IPS DF 6.9 (cell line): ENCODE data around the gene GPC5.
"Not testable (repeated sequence)": the region's sequence is repeated elsewhere in the genome, so short reads cannot be mapped to it uniquely, and the experiment has no call there.

Experiments
- DNase-seq: peaks from one replicate; pipeline ENCODE4 v3.0.0-alpha.2; 2013; ENCODE audit warnings: low read depth, low spot score
- H3K27ac ChIP-seq: one replicate; pipeline ENCODE4 v1.5.1; 2013; ENCODE audit warnings: low read length, control low read depth
- H3K27me3 ChIP-seq: 2 replicates; pipeline ENCODE4 v1.6.1; 2013; ENCODE audit warnings: mild to moderate bottlenecking, low read length; ENCODE audit not compliant: control insufficient read depth, insufficient read depth
- H3K36me3 ChIP-seq: 2 replicates; pipeline ENCODE4 v1.6.1; 2013; ENCODE audit warnings: low read length; ENCODE audit not compliant: control insufficient read depth, insufficient read depth
- H3K4me1 ChIP-seq: 2 replicates; pipeline ENCODE4 v1.6.1; 2013; ENCODE audit warnings: low read length; ENCODE audit not compliant: control insufficient read depth, insufficient read depth
- H3K4me3 ChIP-seq: 2 replicates; pipeline ENCODE4 v1.5.1; 2013; ENCODE audit warnings: mild to moderate bottlenecking, low read length
- H3K9me3 ChIP-seq: 2 replicates; pipeline ENCODE4 v1.6.1; 2013; ENCODE audit warnings: low read length, inconsistent platforms; ENCODE audit not compliant: control insufficient read depth, insufficient read depth
- WGBS: extraction: QIAGEN DNeasy Blood & Tissue Kit; methylation state at CpG from one replicate; pipeline ENCODE4 v1.1.7; 2013; ENCODE audit warnings: mixed read lengths, missing lambda C conversion rate; ENCODE audit not compliant: insufficient read length, insufficient coverage; 5-methylcytosine and 5-hydroxymethylcytosine counted together

The GPC5 gene

GRCh38 chr13:92451060-92451459, 1052.6 kb downstream of the GPC5 start:
- H3K4me1 ChIP-seq, result no peaks in the 10 kb centered on the region
- H3K9me3 ChIP-seq, result no peaks in the 10 kb centered on the region
- no peaks in the 10 kb centered on the region for H3K36me3 ChIP-seq
- no peak overlapping the region for H3K4me3 ChIP-seq
- no peak for DNase-seq
- no peak overlapping the region for H3K27ac ChIP-seq
- H3K27me3 ChIP-seq, result no peaks in the 10 kb centered on the region
- no CpG with 5 or more reads among the region's 1 CpG for WGBS

- no peaks in the 10 kb centered on the region for H3K27me3 ChIP-seq
- no CpG with 5 or more reads among the region's 6 CpGs for WGBS
- H3K4me3 ChIP-seq, result no peak overlapping the region
- H3K9me3 ChIP-seq, result no peaks in the 10 kb centered on the region
- H3K36me3 ChIP-seq, result no peaks in the 10 kb centered on the region
- no peak for DNase-seq
- H3K4me1 ChIP-seq, result no peaks in the 10 kb centered on the region
- H3K27ac ChIP-seq, result no peak overlapping the region
Observed at GRCh38 chr13:92452840-92453239, 1054.4 kb downstream of the GPC5 start.

- Histone ChIP-seq H3K36me3 (no peaks in the 10 kb centered on the region), H3K4me1 (no peaks in the 10 kb centered on the region), H3K4me3 (no peak overlapping the region), H3K9me3 (no peaks in the 10 kb centered on the region), H3K27ac (no peak overlapping the region), H3K27me3 (no peaks in the 10 kb centered on the region)
- no CpG with 5 or more reads among the region's 4 CpGs for WGBS
- no peak for DNase-seq
Observed at GRCh38 chr13:92459306-92459705, 1060.9 kb downstream of the GPC5 start.

DNA sequence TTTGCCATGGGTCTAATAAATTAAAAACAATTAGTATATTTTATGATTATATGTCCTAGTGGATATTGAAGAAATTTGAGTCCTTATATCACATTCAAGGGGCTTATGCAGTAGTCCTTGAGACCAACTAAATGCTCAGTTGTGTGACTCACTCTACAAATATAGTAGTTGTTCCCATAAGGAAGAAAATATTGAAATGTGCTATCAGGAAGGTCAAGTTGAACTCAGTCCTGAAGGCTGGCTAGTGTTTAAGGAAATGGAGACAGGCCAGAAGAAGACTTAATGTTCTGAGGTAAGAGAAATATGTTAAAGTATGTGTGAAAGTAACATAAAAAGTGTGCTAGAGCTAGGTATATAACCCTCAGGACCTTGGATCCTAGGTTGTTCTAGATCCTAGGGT, 1062.1 kb downstream of the GPC5 start:
- Histone ChIP-seq H3K36me3 (no peaks in the 10 kb centered on the region), H3K9me3 (no peaks in the 10 kb centered on the region), H3K27me3 (no peaks in the 10 kb centered on the region), H3K4me1 (no peaks in the 10 kb centered on the region), H3K4me3 (no peak overlapping the region), H3K27ac (no peak overlapping the region)
- DNase-seq, result no peak

GRCh38 chr13:92461402-92461801, 1063.0 kb downstream of the GPC5 start:
- no CpG with 5 or more reads among the region's 3 CpGs for WGBS
- Histone ChIP-seq H3K27me3 (no peaks in the 10 kb centered on the region), H3K27ac (no peak overlapping the region), H3K36me3 (no peaks in the 10 kb centered on the region), H3K4me1 (no peaks in the 10 kb centered on the region), H3K4me3 (no peak overlapping the region), H3K9me3 (no peaks in the 10 kb centered on the region)
- no peak for DNase-seq

GRCh38 chr13:92461831-92462230, 1063.4 kb downstream of the GPC5 start:
- Histone ChIP-seq H3K27me3 (no peaks in the 10 kb centered on the region), H3K27ac (no peak overlapping the region), H3K4me3 (no peak overlapping the region), H3K4me1 (no peaks in the 10 kb centered on the region), H3K36me3 (no peaks in the 10 kb centered on the region), H3K9me3 (no peaks in the 10 kb centered on the region)
- no CpG with 5 or more reads among the region's 5 CpGs for WGBS
- DNase-seq, result no peak

DNA sequence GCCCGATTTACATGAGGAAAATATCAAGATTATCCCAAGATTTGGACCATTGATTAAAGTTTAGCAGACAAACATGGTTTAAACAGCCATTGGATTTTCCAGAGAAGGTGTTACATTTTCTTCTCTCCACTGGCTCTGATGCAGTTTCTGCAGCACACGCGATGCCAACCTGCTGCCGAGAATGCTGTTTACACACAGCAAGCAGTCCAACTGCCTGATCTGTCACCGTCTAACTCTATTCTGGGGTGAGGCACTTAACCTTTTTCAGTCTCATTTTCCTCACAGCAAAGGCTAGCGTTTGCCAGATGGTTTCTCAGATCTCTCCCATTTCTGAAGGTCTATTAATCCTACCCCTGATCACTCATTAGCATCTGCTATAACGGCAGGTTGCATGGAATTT, 1064.7 kb downstream of the GPC5 start:
- WGBS, result no CpG with 5 or more reads among the region's 7 CpGs
- no peak overlapping the region for H3K27ac ChIP-seq
- no peaks in the 10 kb centered on the region for H3K4me1 ChIP-seq
- H3K4me3 ChIP-seq, result no peak overlapping the region
- no peak for DNase-seq
- H3K9me3 ChIP-seq, result no peaks in the 10 kb centered on the region
- no peaks in the 10 kb centered on the region for H3K36me3 ChIP-seq
- H3K27me3 ChIP-seq, result no peaks in the 10 kb centered on the region

DNA sequence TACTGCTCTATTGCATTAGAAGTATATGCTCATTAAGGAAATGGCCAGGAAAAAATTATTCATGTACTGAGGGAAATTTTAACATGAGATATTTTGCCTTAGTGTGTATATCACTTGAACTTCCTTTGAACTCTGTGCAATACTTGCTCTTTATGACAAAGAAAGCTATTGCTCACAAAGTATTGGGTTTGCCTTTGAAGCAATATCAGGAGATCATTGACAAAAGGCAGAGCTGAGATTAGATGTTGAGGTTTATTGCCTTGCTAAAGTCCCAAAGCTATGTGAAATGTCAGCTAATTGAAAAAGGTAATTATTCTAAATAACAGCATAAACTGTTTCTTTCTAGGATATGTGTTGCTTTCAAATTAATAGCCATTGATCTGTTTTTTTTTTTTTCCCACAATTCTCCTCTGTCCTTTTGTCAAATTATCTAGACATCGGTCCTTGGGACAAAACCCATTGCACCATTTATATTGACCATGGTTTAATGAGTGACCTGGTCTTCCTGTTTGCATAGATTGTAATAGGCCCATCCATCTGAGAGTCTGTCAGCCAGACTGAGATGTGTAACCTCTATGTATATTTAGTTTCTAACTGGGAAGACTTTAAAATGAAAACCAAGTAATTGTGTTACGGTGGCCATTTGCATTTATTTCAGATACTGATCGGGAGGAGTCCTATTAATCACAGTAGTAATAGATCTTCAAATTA, 1075.5 kb downstream of the GPC5 start:
- no peaks in the 10 kb centered on the region for H3K4me1 ChIP-seq
- WGBS, result no CpG with 5 or more reads among the region's 3 CpGs
- H3K27ac ChIP-seq, result no peak overlapping the region
- H3K36me3 ChIP-seq, result no peaks in the 10 kb centered on the region
- H3K9me3 ChIP-seq, result no peaks in the 10 kb centered on the region
- no peak for DNase-seq
- H3K4me3 ChIP-seq, result no peak overlapping the region
- no peaks in the 10 kb centered on the region for H3K27me3 ChIP-seq

DNA sequence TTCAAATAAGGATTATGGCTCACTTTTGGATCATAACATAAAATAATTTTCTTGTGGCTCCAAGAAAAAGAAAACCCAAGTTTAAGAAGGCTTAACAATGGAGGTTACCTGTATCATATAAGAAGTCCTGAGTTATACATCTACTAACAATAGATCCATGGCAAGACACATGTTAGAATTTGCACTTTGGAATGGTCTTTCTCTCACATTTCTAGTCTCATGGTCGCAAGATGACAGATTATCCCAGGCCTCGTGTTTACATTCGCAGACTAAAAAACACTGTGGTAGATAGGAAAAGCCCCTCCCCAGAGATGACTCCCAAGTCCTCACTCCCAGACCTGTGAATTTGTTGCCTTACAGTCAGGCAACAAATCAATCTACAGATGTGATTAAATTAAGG, 1082.0 kb downstream of the GPC5 start:
- Histone ChIP-seq H3K4me3 (no peak overlapping the region), H3K9me3 (no peaks in the 10 kb centered on the region), H3K4me1 (no peaks in the 10 kb centered on the region), H3K36me3 (no peaks in the 10 kb centered on the region), H3K27me3 (no peaks in the 10 kb centered on the region), H3K27ac (no peak overlapping the region)
- no CpG with 5 or more reads among the region's 3 CpGs for WGBS
- no peak for DNase-seq

- not testable (repeated sequence) for H3K27ac ChIP-seq, H3K4me3 ChIP-seq, DNase-seq, H3K36me3 ChIP-seq, H3K4me1 ChIP-seq, H3K9me3 ChIP-seq, H3K27me3 ChIP-seq
- WGBS, result no CpG with 5 or more reads among the region's 3 CpGs
Observed at GRCh38 chr13:92482790-92483189, 1084.4 kb downstream of the GPC5 start.

GRCh38 chr13:92483894-92484293, 1085.5 kb downstream of the GPC5 start:
- Histone ChIP-seq H3K27ac (no peak overlapping the region), H3K27me3 (no peaks in the 10 kb centered on the region), H3K4me1 (no peaks in the 10 kb centered on the region), H3K36me3 (no peaks in the 10 kb centered on the region), H3K9me3 (no peaks in the 10 kb centered on the region), H3K4me3 (no peak overlapping the region)
- no peak for DNase-seq
- no CpG with 5 or more reads among the region's 3 CpGs for WGBS
